HEK293T (cell line): ENCODE data around the gene PGR.

Source experiments
- CTCF ChIA-PET: fragments of 350-600 bp; formaldehyde crosslinking; extraction: SDS; loops from one replicate; lab custom pipeline; 2021; ENCODE audit warnings: antibody characterized with exemption, inconsistent platforms; lab: Yijun Ruan, JAX
- POLR2A ChIA-PET: fragments of 350-600 bp; formaldehyde crosslinking; extraction: SDS; loops from one replicate; lab custom pipeline; 2020; ENCODE audit warnings: antibody characterized with exemption, inconsistent platforms; lab: Yijun Ruan, JAX
- DNase-seq: peaks from one replicate; pipeline ENCODE4 v3.0.0; 2012; ENCODE audit warnings: mixed read lengths; ENCODE audit errors: extremely low spot score
- ARNT ChIP-seq: fragments of 450-650 bp; IDR thresholded peaks from 2 replicates; pipeline ENCODE4 v1.6.1; 2017; ENCODE audit warnings: mild to moderate bottlenecking
- BHLHE40 ChIP-seq: fragments of 450-650 bp; IDR thresholded peaks from 2 replicates; pipeline ENCODE4 v1.6.1; 2016; ENCODE audit warnings: mild to moderate bottlenecking, moderate library complexity, borderline replicate concordance
- CTBP1 ChIP-seq: fragments of 450-650 bp; IDR thresholded peaks from 2 replicates; pipeline ENCODE4 v1.6.1; 2016; ENCODE audit warnings: borderline replicate concordance
- ELF4 ChIP-seq: fragments of 450-650 bp; IDR thresholded peaks from 2 replicates; pipeline ENCODE4 v1.6.1; 2017; ENCODE audit warnings: antibody characterized with exemption
- FOXA1 ChIP-seq: fragments of 450-650 bp; IDR thresholded peaks from 2 replicates; pipeline ENCODE4 v1.6.1; 2016; ENCODE audit warnings: mild to moderate bottlenecking
- FOXK2 ChIP-seq: fragments of 450-650 bp; IDR thresholded peaks from 2 replicates; pipeline ENCODE4 v1.6.1; 2016; ENCODE audit warnings: mild to moderate bottlenecking
- FOXM1 ChIP-seq: fragments of 450-650 bp; IDR thresholded peaks from 2 replicates; pipeline ENCODE4 v1.6.1; 2017; ENCODE audit warnings: mild to moderate bottlenecking, borderline replicate concordance
- HDGF ChIP-seq: fragments of 450-650 bp; IDR thresholded peaks from 2 replicates; pipeline ENCODE4 v1.6.1; 2017; ENCODE audit warnings: antibody characterized with exemption, borderline replicate concordance
- L3MBTL2 ChIP-seq: fragments of 450-650 bp; conservative IDR thresholded peaks from 2 replicates; pipeline ENCODE4 v1.6.1; 2016; ENCODE audit warnings: mild to moderate bottlenecking
- LEF1 ChIP-seq: fragments of 450-650 bp; IDR thresholded peaks from 2 replicates; pipeline ENCODE4 v1.6.1; 2017; ENCODE audit warnings: mild to moderate bottlenecking, borderline replicate concordance
- NFRKB ChIP-seq: fragments of 450-650 bp; IDR thresholded peaks from 2 replicates; pipeline ENCODE4 v1.6.1; 2016; ENCODE audit warnings: mild to moderate bottlenecking, moderate library complexity
- PKNOX1 ChIP-seq: fragments of 450-650 bp; IDR thresholded peaks from 2 replicates; pipeline ENCODE4 v1.6.1; 2016
- SP1 ChIP-seq: fragments of 450-650 bp; IDR thresholded peaks from 2 replicates; pipeline ENCODE4 v1.6.1; 2017
- SUZ12 ChIP-seq: fragments of 450-650 bp; IDR thresholded peaks from 2 replicates; pipeline ENCODE4 v1.6.1; 2016; ENCODE audit warnings: mild to moderate bottlenecking
- TARDBP ChIP-seq: fragments of 450-650 bp; IDR thresholded peaks from 2 replicates; pipeline ENCODE4 v1.6.1; 2016
- ZNF384 ChIP-seq: fragments of 450-650 bp; IDR thresholded peaks from 2 replicates; pipeline ENCODE4 v1.6.1; 2016

Gene PGR

GRCh38 chr11:100990931-100991330 lies 138.7 kb downstream of the PGR start:
- DNase-seq: no peak
- CTCF ChIA-PET: no interaction called here
- POLR2A ChIA-PET: no interaction called here
- no peak for TF ChIP-seq FOXK2
- no peak for TF ChIP-seq FOXA1
- no peak for TF ChIP-seq SUZ12
- no peak for TF ChIP-seq ELF4
- no peak for TF ChIP-seq BHLHE40
- TF ChIP-seq FOXM1: no peak
- no peak for TF ChIP-seq PKNOX1
- TF ChIP-seq NFRKB: no peak
- no peak for TF ChIP-seq LEF1
- TF ChIP-seq CTBP1: no peak
- TF ChIP-seq ZNF384: no peak

GRCh38 chr11:100984668-100985067 lies 144.9 kb downstream of the PGR start:
- DNase-seq: no peak
- TF ChIP-seq CTBP1: no peak
- no peak for TF ChIP-seq ARNT
- no peak for TF ChIP-seq SP1
- TF ChIP-seq FOXK2: no peak
- no peak for TF ChIP-seq ZNF384
- no peak for TF ChIP-seq L3MBTL2
- no peak for TF ChIP-seq BHLHE40
- TF ChIP-seq SUZ12: no peak
- TF ChIP-seq FOXM1: no peak
- no peak for TF ChIP-seq LEF1
- TF ChIP-seq TARDBP: no peak
- no peak for TF ChIP-seq FOXA1
- no peak for TF ChIP-seq HDGF
- no peak for TF ChIP-seq PKNOX1
- no peak for TF ChIP-seq ELF4
- CTCF ChIA-PET: no interaction called here
- POLR2A ChIA-PET: no interaction called here

- TF ChIP-seq LEF1 (no peak), NFRKB (no peak), PKNOX1 (no peak), ARNT (no peak), ZNF384 (no peak), FOXM1 (no peak), SP1 (no peak), ELF4 (no peak), TARDBP (no peak)
- DNase-seq: no peak
- ChIA-PET POLR2A (no interaction called here), CTCF (interaction anchor here (0.7 to 1.1 kb wide), 2 partner anchors 417 to 834 kb away, joined by 3 to 4 read pairs; no protein-coding TSS in a partner anchor)
These were observed 148.3 kb downstream of the PGR start for GRCh38 chr11:100981196-100981824.

GRCh38 chr11:100980156-100980555 lies 149.5 kb downstream of the PGR start:
- ChIA-PET CTCF (interaction anchor here (0.6 to 1.1 kb wide), 2 partner anchors 136 to 418 kb away, joined by 3 to 4 read pairs; no protein-coding TSS in a partner anchor), POLR2A (no interaction called here)
- DNase-seq: no peak
- TF ChIP-seq PKNOX1 (no peak), FOXM1 (no peak), CTBP1 (no peak), NFRKB (no peak), TARDBP (no peak), FOXK2 (no peak), SP1 (no peak), L3MBTL2 (no peak), ARNT (no peak), LEF1 (no peak), FOXA1 (no peak), BHLHE40 (no peak), SUZ12 (no peak), ELF4 (no peak), ZNF384 (no peak)
